Measurements from ENCODE around the gene TTC28.
"Not testable (repeated sequence)": the region's sequence is repeated elsewhere in the genome, so short reads cannot be mapped to it uniquely, and the experiment has no call there.

Gene TTC28

DNA sequence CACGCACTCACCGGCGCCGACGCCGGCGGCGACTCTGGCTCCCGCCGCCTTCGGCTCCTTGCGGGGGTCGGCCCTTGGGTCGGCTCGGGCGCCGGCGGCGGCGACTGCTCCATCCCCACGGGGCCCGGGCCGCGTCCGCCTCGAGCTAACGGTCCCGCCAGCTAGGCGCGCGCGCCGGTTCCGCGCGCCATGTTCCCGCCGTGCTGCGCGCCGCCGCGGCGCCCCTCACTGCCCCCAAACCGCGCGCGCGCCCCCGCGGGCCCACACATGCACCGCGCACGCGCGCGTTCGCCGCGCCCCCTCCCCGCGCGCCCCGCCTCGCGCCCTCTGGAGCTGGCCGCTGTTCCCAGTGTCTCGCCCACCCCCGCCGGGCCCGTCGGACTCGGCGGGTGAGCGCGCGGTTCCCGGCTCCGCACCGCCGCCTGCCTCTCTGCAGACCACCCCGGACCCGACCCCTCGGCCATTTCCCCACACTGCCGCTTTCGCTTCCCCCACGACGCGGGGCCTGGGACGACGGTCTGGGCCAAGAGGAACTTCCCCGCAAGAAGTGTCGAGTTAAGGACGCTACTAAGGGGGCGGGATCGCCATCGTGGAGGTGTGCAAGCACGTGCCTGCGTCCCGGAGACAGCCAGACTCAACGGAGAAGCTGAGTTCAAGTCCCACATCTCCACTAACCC lies at the start of gene TTC28:
TSS of gene TTC28 (minus strand) at position 230 of the 677 bp plus-strand sequence. CDS start at position 113, 117 bp downstream.
- DNase-seq, result not testable (repeated sequence)

- no peak for DNase-seq
These were observed 49.1 kb upstream of the TTC28 start for GRCh38 chr22:28728621-28729313.

- DNase-seq, result no peak
These were observed 48.4 kb upstream of the TTC28 start for GRCh38 chr22:28728002-28728401.

GRCh38 chr22:28718044-28718443 lies 38.4 kb upstream of the TTC28 start:
- DNase-seq, result no peak

GRCh38 chr22:28716686-28717085 lies 37.0 kb upstream of the TTC28 start:
- no peak for DNase-seq

DNA sequence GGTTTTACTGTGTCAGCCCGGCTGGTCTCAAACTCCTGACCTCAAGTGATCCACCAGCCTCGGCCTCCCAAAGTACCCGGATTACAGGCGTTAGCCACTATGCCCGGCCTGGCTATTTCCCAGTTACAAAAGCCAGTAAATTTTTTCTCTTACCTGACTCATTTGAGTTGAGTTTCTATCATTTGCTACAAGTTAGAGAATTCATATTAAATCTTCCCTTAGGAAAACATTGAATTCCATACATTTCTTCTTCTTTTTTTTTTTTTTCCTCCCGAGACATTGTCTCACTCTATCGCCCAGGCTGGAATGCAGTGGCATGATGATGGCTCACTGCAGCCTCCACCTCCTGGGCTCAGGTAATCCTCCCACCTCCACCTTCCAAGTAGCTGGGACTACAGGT lies 36.0 kb upstream of the TTC28 start:
- no peak for DNase-seq

- no peak for DNase-seq
These were observed 34.5 kb upstream of the TTC28 start for GRCh38 chr22:28714043-28714628.

- no peak for DNase-seq
These were observed 32.5 kb upstream of the TTC28 start for GRCh38 chr22:28711820-28712777.

DNA sequence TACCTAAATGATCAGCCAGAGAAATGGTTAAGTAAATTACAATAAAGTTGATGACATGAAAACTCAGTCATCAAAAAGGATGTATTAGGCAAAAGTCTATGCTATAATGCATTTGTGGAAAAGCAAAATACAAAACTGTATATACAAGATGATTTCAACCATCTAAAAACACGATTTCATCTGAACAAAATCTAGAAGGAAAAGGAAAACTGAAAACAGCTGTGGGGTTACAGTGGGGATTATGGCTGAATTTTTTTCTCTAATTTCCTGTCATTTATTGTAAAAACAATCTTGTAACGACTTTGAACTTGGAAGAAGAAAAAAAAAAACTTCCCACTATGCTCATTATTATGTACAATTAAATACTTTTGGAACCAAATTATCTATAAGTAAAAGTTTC lies 31.7 kb upstream of the TTC28 start:
- DNase-seq, result no peak

DNA sequence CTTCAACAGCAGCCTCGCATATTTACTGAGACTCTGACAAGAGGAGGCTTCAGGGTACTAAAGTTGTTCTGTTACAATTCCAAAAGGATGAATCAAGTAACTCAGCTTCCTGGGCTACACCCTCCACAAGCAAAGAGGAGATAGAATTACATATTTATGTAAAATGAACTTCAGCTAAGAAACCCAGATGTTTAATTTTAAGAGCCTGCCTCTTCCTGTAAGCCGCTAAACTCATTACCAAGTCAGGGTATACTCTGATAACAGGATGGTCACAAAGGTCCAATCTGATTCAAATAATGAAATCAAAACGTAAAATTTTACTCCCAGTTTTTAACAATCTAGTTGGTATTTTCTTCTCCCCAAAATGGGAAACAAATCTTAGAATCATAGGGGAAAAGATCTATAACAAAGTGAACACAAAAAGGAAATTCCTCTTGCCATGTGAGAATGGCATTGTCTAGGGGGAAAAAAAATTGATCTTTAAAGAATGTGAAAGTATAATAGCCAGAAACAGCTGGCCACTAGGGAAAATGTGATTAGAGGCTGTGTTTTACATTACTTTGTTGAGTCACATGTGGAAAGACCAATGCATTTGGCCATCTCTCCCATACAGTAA lies 31.0 kb upstream of the TTC28 start:
- no peak for DNase-seq

GRCh38 chr22:28710107-28710506 lies 30.5 kb upstream of the TTC28 start:
- no peak for DNase-seq

GRCh38 chr22:28706845-28707244 lies 27.2 kb upstream of the TTC28 start:
- no peak for DNase-seq

DNA sequence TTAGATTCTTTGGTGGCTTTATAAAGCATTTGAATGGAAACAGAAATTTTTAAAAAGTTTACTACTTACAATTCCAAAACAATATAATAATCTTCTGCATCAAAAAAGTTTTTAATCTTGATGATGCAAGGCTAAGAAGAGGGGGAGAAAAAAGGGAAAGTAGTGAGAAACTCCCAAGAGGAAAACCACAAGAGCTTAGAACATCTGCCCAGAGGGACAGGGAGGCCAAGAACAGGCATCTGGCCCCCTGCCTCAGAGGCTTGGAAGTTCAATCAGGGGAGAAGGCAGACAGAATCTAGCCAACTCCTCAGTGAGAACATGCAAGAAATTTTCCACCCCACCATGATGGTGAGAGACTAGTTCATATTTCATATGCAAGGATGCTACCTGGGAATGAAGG lies 23.8 kb upstream of the TTC28 start:
- DNase-seq, result no peak

DNA sequence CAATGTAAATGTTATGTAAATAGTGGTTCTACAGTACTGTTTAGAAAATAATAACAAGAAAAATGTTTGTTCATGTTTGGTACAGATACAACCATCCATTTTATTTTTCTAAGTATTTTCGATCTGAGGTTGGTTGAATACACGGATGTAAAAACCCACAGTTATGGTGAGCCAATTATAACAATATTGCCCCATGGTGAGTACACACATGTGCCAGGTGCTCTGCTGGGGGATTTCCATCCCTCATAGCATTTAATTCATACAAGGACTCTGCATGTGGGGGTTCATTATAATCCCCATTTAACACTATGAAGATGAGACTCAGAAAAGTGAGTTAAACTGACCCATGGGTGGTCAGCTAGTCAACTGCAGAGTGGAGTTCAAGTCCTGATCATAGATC lies 23.3 kb upstream of the TTC28 start:
- no peak for DNase-seq

DNA sequence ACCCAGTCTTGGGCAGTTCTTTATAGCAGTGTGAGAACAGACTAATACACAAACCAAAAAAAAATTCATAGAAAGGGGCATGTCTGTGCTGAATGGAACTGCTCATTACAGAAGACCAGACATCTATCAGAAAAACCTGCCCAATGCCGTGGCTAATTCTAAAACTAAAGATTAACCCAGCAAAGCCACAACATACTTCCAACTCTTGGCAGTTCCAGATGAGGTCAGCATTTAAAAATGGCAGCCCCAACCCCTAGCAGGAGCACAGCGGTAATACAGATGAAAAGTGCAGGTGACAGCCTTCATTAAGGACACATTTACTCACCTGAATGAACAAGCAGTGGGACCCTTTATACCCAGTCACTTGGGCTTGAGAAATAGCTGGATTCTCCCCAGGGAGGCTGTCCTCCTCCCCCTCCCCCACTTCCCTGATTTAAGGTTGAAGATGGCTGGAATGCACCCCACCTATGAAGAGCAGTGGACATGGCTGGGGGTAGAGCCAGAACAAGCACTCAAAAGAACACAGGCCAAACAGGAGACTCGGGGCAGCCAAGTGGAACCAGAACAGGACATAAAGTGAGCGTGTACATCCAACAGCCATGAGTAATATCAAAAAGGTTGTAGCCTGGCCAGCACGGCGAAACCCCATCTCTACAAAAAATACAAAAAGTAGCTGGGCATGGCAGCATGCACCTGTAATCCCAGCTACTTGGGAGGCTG lies 13.6 kb upstream of the TTC28 start:
- not testable (repeated sequence) for DNase-seq

DNA sequence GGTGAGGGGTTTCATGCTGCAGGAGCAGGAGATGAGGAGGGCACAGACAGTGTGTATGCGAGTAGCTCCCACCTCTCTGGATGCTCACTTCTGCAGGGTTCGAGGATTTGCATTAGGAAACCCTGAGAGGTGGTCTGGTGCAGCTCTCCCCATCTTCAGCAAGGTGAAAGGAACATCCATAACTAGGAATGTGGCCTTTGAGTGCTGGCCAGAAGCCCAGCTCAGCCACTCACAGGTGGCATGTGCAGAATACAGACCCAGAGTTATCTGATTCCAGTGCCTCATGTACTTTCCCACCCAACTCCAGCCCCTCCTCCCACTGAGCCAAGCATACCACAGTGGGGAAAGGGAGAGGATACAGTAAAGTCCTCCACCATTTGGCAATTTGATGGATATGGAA lies 10.2 kb upstream of the TTC28 start:
- DNase-seq, result not testable (repeated sequence)

DNA sequence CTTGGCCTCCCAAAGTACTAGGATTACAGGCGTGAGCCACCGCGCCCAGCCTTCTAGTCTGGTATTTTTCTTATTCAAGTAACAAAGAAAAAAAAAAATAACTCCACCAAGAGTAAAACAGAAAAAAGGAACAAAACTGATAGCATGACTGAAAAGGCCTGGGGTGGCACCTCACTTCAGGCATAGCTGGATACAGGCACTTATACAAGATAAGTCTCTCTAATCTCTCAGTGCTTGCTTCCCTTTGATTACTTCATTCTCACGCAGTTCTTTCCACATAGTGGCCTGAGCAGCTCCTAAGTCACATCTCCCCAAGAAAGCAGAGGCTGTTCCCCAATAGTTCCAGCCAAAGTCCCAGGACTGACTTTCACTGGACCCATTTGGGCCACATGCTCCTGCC lies 3.3 kb upstream of the TTC28 start:
- DNase-seq, result not testable (repeated sequence)

DNA sequence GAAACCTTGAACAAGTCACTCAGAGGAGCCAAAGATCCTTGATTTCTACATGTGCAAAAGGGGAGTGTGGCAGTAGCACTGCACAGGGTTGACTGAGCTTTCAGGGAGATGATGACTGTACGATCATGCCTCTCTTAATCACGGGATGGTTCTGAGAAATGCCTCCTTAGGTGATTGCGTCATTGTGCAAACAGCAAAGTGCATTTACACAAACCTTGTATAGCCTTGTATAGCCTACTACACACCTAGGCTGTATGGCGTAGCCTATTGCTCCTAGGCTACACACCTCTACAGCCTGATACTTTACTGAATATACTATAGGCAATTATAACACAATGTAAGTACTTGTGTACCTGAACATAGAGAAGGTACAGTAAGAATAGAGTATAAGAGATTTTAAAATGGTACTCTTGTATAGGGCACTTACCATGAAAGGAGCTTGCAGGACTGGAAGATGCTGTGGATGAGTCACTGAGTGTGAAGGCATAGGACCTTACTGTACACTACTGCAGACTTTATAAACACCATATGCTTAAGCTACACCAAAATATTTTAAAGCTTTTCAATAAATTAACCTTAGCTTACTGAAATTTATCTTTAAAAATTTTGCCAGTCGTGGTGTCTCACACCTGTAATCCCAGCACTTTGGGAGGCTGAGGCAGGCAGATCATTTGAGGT lies 1.3 kb upstream of the TTC28 start:
- DNase-seq, result not testable (repeated sequence)

DNA sequence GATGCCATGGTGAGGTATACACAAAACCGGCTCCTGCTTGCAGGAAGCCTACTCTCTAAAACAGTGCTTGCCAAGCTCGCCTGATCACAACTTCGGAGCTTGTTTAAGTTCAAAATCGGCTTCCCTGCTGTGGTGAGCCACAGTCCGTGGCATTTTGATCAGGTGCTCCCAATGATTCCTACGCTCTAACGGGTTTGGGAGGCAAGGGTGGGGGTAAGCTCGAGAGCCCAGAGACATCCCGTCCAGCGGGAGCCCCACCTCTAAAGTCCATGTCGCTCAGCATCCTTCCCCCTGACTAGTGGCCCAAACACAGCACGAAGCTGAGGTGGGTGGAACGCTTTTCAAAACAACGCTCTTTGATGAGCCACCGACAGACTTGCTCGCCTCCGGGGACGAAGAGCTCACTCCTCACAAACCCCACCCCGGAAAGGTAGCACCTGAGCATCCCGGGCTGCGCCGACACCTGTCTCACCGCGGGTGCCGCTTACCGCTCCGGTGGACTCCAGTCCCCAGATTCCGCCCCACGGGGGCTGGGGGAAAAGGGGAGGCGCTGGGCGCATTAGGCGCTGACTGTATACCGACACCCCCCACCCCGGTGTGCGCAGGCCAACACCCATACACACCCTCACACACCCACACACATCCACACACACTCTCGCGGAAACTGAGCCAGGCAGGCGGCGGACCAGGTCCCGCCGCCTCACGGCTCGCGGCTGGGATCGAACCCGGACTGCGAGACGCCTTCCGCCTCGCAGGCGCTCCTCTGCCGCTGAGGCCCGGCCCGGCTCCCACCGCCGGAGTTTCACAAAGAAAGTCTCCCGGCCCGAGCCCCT lies 646 bp downstream of the TTC28 start:
- not testable (repeated sequence) for DNase-seq

GRCh38 chr22:28678170-28678569 lies 1.5 kb downstream of the TTC28 start:
- DNase-seq, result not testable (repeated sequence)
